CD8-positive, alpha-beta memory T cell (primary cell): Measurements from ENCODE around the gene TMEM59. TPM values are rescaled to one million over a fixed set of nuclear protein-coding genes. Genes with fewer than 3 reads are reported as not detected.
"Not testable (repeated sequence)": the region's sequence is repeated elsewhere in the genome, so short reads cannot be mapped to it uniquely, and the experiment has no call there.

ENCODE experiments used
- CTCF ChIA-PET: fragments of 350-600 bp; sonication (Branson Sonifier 250); formaldehyde crosslinking; loops from one replicate; lab custom pipeline; 2021; ENCODE audit warnings: antibody characterized with exemption; lab: Charles Lee
- POLR2A ChIA-PET: fragments of 350-600 bp; sonication (Branson Sonifier 250); formaldehyde crosslinking; loops from one replicate; lab custom pipeline; 2021; ENCODE audit warnings: antibody characterized with exemption; lab: Charles Lee
- DNase-seq, 5 donors: peaks; one replicate each; pipeline versions ENCODE4 v3.0.0 to v3.0.0-alpha.2; 2020 to 2022; ENCODE audit warnings: mixed read lengths in 1 of 5
- H3K27ac ChIP-seq: one replicate; pipeline ENCODE4 v1.7.0; 2013; ENCODE audit warnings: low read depth, mild to moderate bottlenecking, low read length, moderate library complexity
- H3K27me3 ChIP-seq: 2 replicates; pipeline ENCODE4 v1.7.0; 2013; ENCODE audit warnings: low read length, mild to moderate bottlenecking; ENCODE audit not compliant: insufficient read depth, poor library complexity, severe bottlenecking
- H3K36me3 ChIP-seq: 2 replicates; pipeline ENCODE4 v1.7.0; 2013; ENCODE audit warnings: mild to moderate bottlenecking, low read length, moderate library complexity; ENCODE audit not compliant: insufficient read depth
- H3K4me1 ChIP-seq: 2 replicates; pipeline ENCODE4 v1.7.0; 2013; ENCODE audit warnings: mild to moderate bottlenecking, low read length, moderate library complexity; ENCODE audit not compliant: insufficient read depth
- H3K4me3 ChIP-seq: 2 replicates; pipeline ENCODE4 v1.7.0; 2013; ENCODE audit warnings: mild to moderate bottlenecking, low read length
- H3K9me3 ChIP-seq: 2 replicates; pipeline ENCODE4 v1.7.0; 2013; ENCODE audit warnings: mild to moderate bottlenecking, low read length
- H3K27ac Mint-ChIP-seq, 8 donors: one replicate each; pipeline ENCODE4 v1.8.0; 2020 to 2021; ENCODE audit warnings: mixed read lengths in 8 of 8, mild to moderate bottlenecking in 6 of 8, inconsistent platforms in 3 of 8, moderate library complexity in 3 of 8
- H3K27me3 Mint-ChIP-seq, 2 donors: one replicate each; pipeline ENCODE4 v1.8.0; 2020 to 2021; ENCODE audit warnings: mixed read lengths in 2 of 2, mild to moderate bottlenecking in 1 of 2, moderate library complexity in 1 of 2
- H3K36me3 Mint-ChIP-seq, 3 donors: one replicate each; pipeline ENCODE4 v1.8.0; 2020 to 2021; ENCODE audit warnings: mixed read lengths in 3 of 3, inconsistent platforms in 1 of 3, mild to moderate bottlenecking in 1 of 3
- H3K4me1 Mint-ChIP-seq, 3 donors: one replicate each; pipeline ENCODE4 v1.8.0; 2020 to 2021; ENCODE audit warnings: mixed read lengths in 3 of 3, inconsistent platforms in 1 of 3, mild to moderate bottlenecking in 1 of 3
- H3K4me3 Mint-ChIP-seq, 7 donors: one replicate each; pipeline ENCODE4 v1.8.0; 2020 to 2021; ENCODE audit warnings: mixed read lengths in 7 of 7, mild to moderate bottlenecking in 6 of 7, moderate library complexity in 4 of 7, inconsistent platforms in 2 of 7
- H3K9me3 Mint-ChIP-seq, 5 donors: one replicate each; pipeline ENCODE4 v1.8.0; 2020 to 2022; ENCODE audit warnings: mixed read lengths in 5 of 5, mild to moderate bottlenecking in 3 of 5, moderate library complexity in 2 of 5, inconsistent platforms in 1 of 5
- polyA plus RNA-seq: library from polyadenylated mRNA; unstranded; fragments of 300-500 nt; fragmentation: Illumina TruSeq; gene quantifications from one replicate; pipeline ENCODE4 v1.2.3, GENCODE V29; 2021
- total RNA-seq, 2 experiments: library from RNA; stranded (reverse); gene quantifications; one replicate each; pipeline ENCODE4 v1.2.3, GENCODE V29; 2021

TMEM59 gene
- total and polyA plus RNA-seq, 3 experiments from 2014 or later = 140 to 580 (median 149) TPM

DNA sequence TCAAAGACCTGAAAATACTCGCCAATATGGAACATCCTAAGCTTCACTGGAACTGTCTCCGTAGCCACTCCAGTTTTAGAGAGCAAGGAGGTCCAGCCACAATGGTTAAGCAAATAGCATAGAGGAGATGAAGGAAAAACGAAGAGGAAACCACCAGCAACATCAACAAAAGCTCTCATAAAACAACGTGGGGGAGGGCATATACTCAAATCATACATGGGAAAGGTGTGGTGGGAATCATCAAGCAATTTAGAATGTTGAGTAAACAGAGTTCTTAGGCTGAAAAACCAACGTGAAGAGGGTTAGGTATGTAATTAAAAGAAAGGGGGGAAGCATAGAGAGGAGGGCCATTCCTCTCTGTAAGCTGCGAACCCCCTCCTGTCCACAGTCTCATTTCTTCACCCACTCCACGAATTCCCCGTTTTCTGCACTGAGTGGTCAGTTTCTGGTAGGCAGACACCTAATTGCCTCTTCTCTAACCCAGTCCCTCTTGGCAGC is 1.0 kb downstream of the TMEM59 start:
- no peak for DNase-seq
- Mint-ChIP-seq H3K27ac (no peak overlapping the region), H3K36me3 (peaks cover 0 to 19% (median 8%) of the 10 kb centered on the region in 3 donors), H3K9me3 (no peaks in the 10 kb centered on the region), H3K4me3 (no peak overlapping the region), H3K27me3 (no peaks in the 10 kb centered on the region), H3K4me1 (peaks cover 39 to 62% (median 60%) of the 10 kb centered on the region in 3 donors)
- peaks cover 58% of the 10 kb centered on the region for H3K4me1 ChIP-seq
- peak overlapping the region; percentile 93 for H3K27ac ChIP-seq
- POLR2A ChIA-PET = interaction anchor here (1.0 to 1.9 kb wide), 4 partner anchors 11 to 437 kb away, joined by 3 to 24 read pairs (median 4); partner anchors contain the start of genes IFT25 and LRRC42
- CTCF ChIA-PET = interaction anchor here (0.9 to 1.3 kb wide), 4 partner anchors 11 to 356 kb away, joined by 3 to 4 read pairs (median 3); partner anchors contain the start of gene IFT25
- H3K4me3 ChIP-seq = peak overlapping the region; percentile 93
- H3K27me3 ChIP-seq = no peaks in the 10 kb centered on the region
- H3K9me3 ChIP-seq = no peaks in the 10 kb centered on the region
- H3K36me3 ChIP-seq = no peaks in the 10 kb centered on the region

GRCh38 chr1:54050435-54050834 is 2.6 kb downstream of the TMEM59 start:
- Mint-ChIP-seq H3K36me3 (peaks cover 0 to 24% (median 2%) of the 10 kb centered on the region in 3 donors), H3K4me3 (peak overlapping the region in 4 of 7 donors; percentile 26 to 66 (median 46)), H3K4me1 (peaks cover 47 to 65% (median 61%) of the 10 kb centered on the region in 3 donors)
- H3K9me3 Mint-ChIP-seq, H3K36me3 ChIP-seq, H3K27ac ChIP-seq, H3K4me3 ChIP-seq, DNase-seq, H3K27me3 Mint-ChIP-seq, H3K27me3 ChIP-seq, CTCF ChIA-PET, H3K9me3 ChIP-seq, H3K27ac Mint-ChIP-seq: not testable (repeated sequence)
- POLR2A ChIA-PET = interaction anchor here (0.8 kb wide), 1 partner anchor 357 kb away, joined by 3 read pairs; no protein-coding TSS in a partner anchor
- H3K4me1 ChIP-seq = peaks cover 57% of the 10 kb centered on the region

- Histone ChIP-seq H3K4me1 (peaks cover 41% of the 10 kb centered on the region), H3K27me3 (no peaks in the 10 kb centered on the region), H3K36me3 (peaks cover 6% of the 10 kb centered on the region), H3K9me3 (no peaks in the 10 kb centered on the region), H3K4me3 (no peak overlapping the region), H3K27ac (no peak overlapping the region)
- no peak for DNase-seq
- Mint-ChIP-seq H3K27me3 (no peaks in the 10 kb centered on the region), H3K9me3 (no peaks in the 10 kb centered on the region), H3K4me3 (peak overlapping the region in 5 of 7 donors; percentile 7 to 39 (median 15)), H3K4me1 (peaks cover 45 to 63% (median 53%) of the 10 kb centered on the region in 3 donors), H3K27ac (peak overlapping the region in 7 of 8 donors; percentile 3 to 66 (median 33)), H3K36me3 (peaks cover 0 to 48% (median 2%) of the 10 kb centered on the region in 3 donors)
- POLR2A ChIA-PET = no interaction called here
- CTCF ChIA-PET = no interaction called here
These were observed 5.4 kb downstream of the TMEM59 start for GRCh38 chr1:54047384-54048305.

- no peak overlapping the region for H3K27ac ChIP-seq
- Mint-ChIP-seq H3K27ac (peak overlapping the region in 6 of 8 donors; percentile 3 to 66 (median 28)), H3K4me1 (peaks cover 45 to 63% (median 53%) of the 10 kb centered on the region in 3 donors)
These were observed 6.2 kb downstream of the TMEM59 start for GRCh38 chr1:54046671-54047383.

DNA sequence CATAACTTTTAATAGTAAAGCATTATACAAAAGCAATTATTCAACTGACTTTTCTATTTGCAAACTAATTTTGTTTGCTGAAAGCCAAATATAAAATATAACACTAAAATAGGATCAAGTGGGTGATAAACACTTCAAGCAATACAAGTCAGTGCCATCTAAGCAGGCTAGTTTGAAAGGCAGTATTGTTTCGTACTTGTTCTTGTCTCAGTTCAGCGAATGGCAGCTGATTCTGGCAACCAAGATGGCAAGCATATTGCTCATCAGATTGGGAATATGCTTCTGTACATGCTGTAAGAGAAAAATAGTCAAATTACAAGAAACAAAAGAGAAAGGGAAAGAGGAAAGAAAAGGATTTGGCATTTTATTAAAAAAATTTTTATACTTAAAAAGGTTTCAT is 7.5 kb downstream of the TMEM59 start:
- Histone ChIP-seq H3K27me3 (no peaks in the 10 kb centered on the region), H3K9me3 (no peaks in the 10 kb centered on the region), H3K36me3 (peaks cover 27% of the 10 kb centered on the region), H3K4me3 (no peak overlapping the region), H3K27ac (no peak overlapping the region), H3K4me1 (peaks cover 27% of the 10 kb centered on the region)
- H3K4me3 Mint-ChIP-seq = peak overlapping the region in 1 of 7 donors; percentile 21
- ChIA-PET POLR2A (no interaction called here), CTCF (interaction anchor here (0.9 kb wide), 1 partner anchor 65 kb away, joined by 3 read pairs; no protein-coding TSS in a partner anchor)
- no peaks in the 10 kb centered on the region for H3K9me3 Mint-ChIP-seq
- peak overlapping the region in 2 of 8 donors; percentile 1 to 76 for H3K27ac Mint-ChIP-seq
- no peak for DNase-seq
- H3K4me1 Mint-ChIP-seq = peaks cover 43 to 59% (median 53%) of the 10 kb centered on the region in 3 donors
- H3K27me3 Mint-ChIP-seq = no peaks in the 10 kb centered on the region
- peaks cover 0 to 69% (median 2%) of the 10 kb centered on the region in 3 donors for H3K36me3 Mint-ChIP-seq

More at GRCh38 chr1:54046671-54047383, 6.2 kb downstream of the TMEM59 start:
- no peaks in the 10 kb centered on the region for H3K27me3 ChIP-seq
- peak overlapping the region in 2 of 7 donors; percentile 14 to 39 for H3K4me3 Mint-ChIP-seq
- CTCF ChIA-PET = no interaction called here
- no peak overlapping the region for H3K4me3 ChIP-seq
- H3K4me1 ChIP-seq = peaks cover 38% of the 10 kb centered on the region
- no peak for DNase-seq
- H3K9me3 Mint-ChIP-seq = no peaks in the 10 kb centered on the region
- POLR2A ChIA-PET = no interaction called here
- peaks cover 0 to 56% (median 2%) of the 10 kb centered on the region in 3 donors for H3K36me3 Mint-ChIP-seq
- no peaks in the 10 kb centered on the region for H3K9me3 ChIP-seq
- peaks cover 15% of the 10 kb centered on the region for H3K36me3 ChIP-seq
- H3K27me3 Mint-ChIP-seq = no peaks in the 10 kb centered on the region

GRCh38 chr1:54041806-54042205 is 11.2 kb downstream of the TMEM59 start:
- Mint-ChIP-seq H3K4me1 (peaks cover 25 to 33% (median 26%) of the 10 kb centered on the region in 3 donors), H3K36me3 (peaks cover 0 to 86% (median 13%) of the 10 kb centered on the region in 3 donors), H3K27me3 (no peaks in the 10 kb centered on the region), H3K9me3 (no peaks in the 10 kb centered on the region), H3K27ac (peak overlapping the region in 1 of 8 donors; percentile 41), H3K4me3 (no peak overlapping the region)
- no peaks in the 10 kb centered on the region for H3K4me1 ChIP-seq
- no peaks in the 10 kb centered on the region for H3K27me3 ChIP-seq
- no peak for DNase-seq
- ChIA-PET CTCF (interaction anchor here (1.0 kb wide), 1 partner anchor 10 kb away, joined by 3 read pairs; no protein-coding TSS in a partner anchor), POLR2A (interaction anchor here (1.4 kb wide), 1 partner anchor 11 kb away, joined by 5 read pairs; the partner anchor contains the start of genes TCEANC2 and TMEM59)
- no peak overlapping the region for H3K4me3 ChIP-seq
- H3K36me3 ChIP-seq = peaks cover 31% of the 10 kb centered on the region
- no peak overlapping the region for H3K27ac ChIP-seq
- no peaks in the 10 kb centered on the region for H3K9me3 ChIP-seq

GRCh38 chr1:54037476-54037875 is 15.5 kb downstream of the TMEM59 start:
- Mint-ChIP-seq H3K9me3 (no peaks in the 10 kb centered on the region), H3K36me3 (peaks cover 0 to 85% (median 19%) of the 10 kb centered on the region in 3 donors), H3K27ac (peak overlapping the region in 5 of 8 donors; percentile 9 to 85 (median 19)), H3K4me3 (no peak overlapping the region), H3K4me1 (peaks cover 0 to 16% (median 10%) of the 10 kb centered on the region in 3 donors), H3K27me3 (no peaks in the 10 kb centered on the region)
- Histone ChIP-seq H3K4me1 (no peaks in the 10 kb centered on the region), H3K27ac (no peak overlapping the region), H3K4me3 (no peak overlapping the region), H3K27me3 (no peaks in the 10 kb centered on the region), H3K36me3 (peaks cover 43% of the 10 kb centered on the region), H3K9me3 (no peaks in the 10 kb centered on the region)
- POLR2A ChIA-PET = no interaction called here
- CTCF ChIA-PET = no interaction called here
- no peak for DNase-seq
